Measurements from ENCODE around the gene FLT3LG.
"Not testable (repeated sequence)": the region's sequence is repeated elsewhere in the genome, so short reads cannot be mapped to it uniquely, and the experiment has no call there.

Gene FLT3LG

DNA sequence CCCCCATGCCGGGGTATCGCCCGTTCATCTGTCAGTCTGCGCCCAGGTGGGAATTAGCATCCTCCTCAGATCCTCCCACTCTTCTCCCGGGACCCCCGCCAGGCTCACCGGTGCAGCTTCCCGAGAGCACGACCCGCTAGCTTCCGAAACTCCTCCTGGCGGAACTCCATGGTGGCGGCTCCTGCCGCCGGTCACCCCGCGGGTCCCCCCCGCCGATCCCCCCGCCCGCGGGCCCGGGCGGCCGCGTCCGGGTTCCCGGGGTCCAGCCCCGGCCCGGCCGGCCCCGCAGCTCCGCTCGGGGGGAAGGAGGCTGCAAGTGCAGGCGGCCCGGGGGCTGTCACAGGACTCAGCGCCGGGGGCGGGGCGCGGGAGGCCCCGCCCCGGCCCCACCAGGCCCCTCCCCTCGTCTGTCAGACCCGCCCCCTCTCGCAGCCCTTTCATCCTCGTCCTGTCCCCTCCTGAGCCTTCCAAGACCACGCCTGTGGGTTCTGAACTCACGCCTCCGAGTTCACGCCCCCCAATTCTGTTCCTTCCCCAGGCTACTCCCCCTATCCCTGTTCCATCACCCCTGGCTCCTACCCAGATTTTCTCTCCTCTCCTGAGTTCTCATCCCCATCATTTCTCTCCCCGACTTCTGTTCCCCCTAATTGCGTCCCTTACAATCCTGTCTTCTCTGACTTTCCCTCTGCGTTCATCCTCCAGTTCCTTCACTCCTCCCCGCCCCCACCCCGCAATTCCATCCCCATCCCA lies 32.6 kb upstream of the FLT3LG start, which contains the start of gene SLC17A7:
TSS of gene SLC17A7 (minus strand) at position 318 of the 750 bp plus-strand sequence. CDS start at position 170, 148 bp downstream.
- DNase-seq = no peak

DNA sequence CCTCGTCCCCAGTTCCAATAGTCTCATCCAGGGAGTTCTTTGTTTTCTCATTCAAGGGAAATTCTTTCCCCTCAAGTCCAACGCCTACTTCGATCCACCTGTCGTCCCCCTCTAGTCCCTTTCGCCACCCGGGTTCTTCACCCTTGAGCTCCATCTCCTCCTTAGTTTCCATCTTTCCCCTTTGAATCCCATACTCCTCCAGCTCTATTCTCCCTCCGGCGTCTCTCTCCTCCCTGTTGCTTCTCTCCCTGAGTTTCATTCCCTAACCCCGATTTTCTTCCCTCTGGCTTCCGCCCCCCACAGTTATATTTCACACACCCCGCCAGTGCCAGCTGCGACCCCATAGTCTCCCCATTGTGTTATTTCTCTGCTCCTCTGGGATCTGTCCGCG lies 32.1 kb upstream of the FLT3LG start:
- no peak for DNase-seq

DNA sequence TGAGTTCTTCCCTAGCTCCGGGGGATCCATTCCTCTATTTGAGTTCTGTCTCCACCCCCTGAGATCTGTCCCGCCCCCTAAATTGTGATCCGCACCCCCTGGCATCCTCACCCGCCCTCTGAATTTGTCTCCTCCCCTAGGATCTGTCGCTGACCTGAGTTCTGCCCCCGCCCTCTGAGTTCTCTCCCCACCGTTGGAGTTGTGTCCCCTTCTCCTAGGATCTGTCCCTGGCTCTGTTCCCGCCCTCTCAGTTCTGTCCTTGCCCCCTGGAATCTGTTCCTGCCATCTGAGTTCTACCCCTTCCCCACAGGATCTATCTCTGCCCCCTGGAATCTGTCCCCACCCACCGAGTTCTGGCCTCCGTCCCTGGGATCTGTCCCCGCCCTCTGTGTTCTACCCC lies 31.7 kb upstream of the FLT3LG start:
- no peak for DNase-seq

DNA sequence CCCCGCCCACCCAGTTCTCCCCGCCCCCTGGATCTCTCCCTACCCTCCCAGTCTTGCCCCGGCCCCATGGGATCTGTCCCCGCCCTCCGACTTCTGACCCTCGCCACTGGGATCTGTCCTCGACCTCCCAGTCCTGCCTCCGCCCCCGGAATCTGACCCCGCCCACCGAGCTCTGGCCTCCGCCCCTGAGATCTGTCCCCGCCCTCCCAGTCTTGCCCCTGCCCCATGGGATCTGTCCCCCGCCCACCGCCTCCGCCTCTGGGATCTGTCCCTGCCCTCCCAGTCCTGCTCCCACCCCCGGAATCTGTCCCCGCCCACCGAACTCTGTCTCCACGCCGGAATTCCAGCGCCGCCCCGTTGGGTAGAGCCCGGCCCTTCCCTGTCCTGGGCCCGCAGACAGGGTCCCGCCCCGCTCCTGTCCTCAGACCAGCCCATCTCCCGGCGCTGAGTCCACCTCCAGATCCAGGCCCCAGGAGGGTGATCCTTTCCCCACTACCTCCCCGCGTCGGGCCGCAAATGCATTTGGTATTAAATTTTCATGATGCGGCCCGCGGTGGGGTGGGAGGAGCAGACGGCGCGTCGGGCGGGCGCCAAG lies 31.1 kb upstream of the FLT3LG start:
- peak; percentile 9 for DNase-seq

DNA sequence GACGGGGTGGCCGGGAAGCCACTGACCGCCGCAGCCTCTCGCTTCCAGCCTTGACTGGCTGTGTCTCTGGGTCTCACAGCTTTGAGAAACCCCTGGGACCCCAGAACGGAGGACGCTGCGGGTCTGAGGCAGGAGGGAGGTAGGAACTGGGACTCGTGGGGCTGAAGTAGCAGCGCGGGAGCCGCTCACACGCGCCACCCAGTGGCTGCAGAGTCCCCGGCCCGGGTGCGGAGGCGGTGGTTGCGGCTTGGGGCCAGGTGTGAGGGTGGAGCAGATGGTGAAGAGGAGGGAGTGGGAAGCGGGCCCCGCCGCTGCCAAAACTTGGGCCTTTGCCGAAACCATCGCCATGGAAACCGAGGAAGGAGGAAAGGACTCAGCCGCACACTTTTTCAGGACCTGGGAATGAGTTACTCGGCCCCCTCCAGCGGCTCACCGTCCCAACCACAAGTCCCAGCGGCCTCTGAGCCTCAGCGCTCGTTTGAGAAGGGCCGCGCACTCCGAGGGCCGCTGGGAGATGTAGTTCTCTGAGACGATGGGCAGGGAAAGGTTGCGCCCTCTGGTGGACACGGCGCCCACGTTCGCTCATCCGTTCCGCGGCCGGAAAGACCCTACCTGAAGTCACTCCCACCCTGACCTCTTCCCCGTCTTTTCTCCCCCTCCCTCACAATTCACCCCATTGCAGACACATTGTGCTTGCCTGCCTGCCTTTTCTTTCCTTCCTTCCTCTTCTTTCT lies 30.5 kb upstream of the FLT3LG start:
- DNase-seq = peak; percentile 80

DNA sequence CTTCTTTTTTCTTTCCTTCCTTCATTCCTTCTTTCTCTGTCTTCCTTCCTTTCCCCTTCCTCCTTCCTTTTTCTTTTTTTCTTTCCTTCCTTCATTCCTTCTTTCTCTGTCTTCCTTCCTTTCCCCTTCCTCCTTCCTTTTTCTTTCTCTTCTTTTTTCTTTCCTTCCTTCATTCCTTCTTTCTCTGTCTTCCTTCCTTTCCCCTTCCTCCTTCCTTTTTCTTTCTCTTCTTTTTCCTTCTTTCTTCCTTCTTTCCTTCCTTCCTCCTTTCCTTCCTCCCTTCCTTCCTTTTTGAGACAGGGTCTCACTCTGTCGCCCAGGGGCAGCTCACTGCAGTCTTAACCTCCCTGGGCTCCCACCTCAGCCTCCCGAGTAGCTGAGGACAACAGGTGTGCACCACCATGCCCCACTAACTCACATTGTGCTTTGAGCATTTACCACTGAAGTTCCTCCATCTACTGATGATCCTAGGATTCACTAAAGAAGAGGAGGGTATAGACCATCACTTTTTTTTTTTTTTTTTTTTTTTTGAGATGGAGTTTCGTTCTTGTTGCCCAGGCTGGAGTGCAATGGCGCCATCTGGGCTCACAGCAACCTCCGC lies 29.8 kb upstream of the FLT3LG start:
- DNase-seq = not testable (repeated sequence)

DNA sequence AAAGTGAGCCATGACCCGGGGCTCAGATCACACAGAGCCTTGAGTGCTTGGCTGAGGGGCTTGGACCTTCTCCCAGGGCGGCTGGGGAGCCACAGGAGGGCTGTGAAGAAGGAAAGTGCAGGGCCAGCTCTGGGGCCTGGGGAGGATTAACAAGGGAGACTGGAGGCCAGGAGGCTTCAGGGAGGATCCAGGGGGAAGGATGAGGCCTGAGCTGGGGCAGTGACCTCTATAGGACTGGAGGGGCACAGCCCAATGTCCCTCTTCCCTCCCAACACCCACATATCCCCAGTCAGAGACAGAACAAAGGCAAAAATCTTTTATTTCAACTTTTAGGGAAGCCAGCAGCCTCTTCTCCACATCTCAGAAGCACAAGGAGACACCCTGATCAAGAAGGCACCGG lies 28.0 kb upstream of the FLT3LG start:
- no peak for DNase-seq

DNA sequence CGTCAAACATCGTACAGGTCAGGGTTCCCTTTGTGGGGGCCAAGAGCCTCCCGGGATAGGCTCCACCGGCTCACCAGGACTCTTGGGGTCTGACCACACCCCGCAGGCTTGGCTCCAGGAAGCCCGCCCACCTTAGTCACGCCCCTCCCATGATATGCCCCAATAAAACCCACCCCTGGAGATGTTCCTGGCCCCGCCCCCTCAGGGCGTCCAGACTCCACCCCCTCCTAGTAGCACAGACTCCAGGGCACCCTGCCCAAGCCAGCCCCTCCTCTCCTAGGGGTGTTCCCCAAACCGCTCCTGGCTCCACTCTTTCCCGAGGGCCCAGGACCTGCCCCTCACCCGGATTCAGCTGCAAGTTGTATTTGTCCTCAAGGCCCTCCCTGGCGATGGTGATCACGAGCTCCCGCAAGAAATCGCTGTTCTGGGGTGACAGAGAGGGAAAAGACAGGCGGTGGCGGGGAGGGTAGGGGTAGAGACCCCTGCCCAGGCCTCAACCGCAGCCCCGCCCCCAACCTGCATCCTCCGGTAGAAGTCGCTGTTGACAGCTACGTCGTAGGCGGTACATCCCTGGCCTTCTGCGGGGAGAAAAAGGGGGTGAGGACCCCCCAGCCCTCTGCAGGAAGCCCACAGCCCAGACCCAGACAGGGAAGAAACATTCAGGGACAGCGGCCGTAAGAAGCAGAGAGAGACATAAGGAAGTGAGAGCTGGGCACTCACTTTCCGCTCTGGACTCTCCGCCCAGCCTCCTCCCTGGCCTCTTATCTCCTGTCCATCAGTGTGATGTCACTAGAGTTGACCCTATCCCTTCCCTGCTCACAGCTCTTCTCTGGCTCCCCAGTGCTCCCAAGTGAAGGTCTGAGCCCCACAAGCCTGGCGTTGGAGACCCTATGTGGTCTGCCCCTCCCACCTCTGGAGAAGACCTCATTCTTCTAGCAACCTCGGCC lies 26.3 kb upstream of the FLT3LG start:
- DNase-seq = no peak

DNA sequence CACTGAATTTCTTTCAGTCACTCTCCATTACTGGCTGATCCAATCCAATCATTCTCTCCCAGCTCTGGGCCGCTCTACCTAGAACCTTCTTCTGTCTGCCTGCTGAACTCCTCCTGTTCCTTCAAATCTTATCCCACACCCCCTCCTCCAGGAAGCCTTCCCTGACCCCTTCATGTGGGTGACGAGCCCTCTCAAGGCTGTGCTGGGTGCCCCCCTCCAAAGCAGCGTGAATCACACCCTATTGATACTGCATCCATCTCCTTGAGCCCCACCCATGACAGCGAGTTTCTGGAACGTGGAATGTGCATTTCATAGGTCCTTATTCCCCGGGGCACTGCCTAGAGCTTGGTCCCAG lies 25.6 kb upstream of the FLT3LG start:
- DNase-seq = no peak

DNA sequence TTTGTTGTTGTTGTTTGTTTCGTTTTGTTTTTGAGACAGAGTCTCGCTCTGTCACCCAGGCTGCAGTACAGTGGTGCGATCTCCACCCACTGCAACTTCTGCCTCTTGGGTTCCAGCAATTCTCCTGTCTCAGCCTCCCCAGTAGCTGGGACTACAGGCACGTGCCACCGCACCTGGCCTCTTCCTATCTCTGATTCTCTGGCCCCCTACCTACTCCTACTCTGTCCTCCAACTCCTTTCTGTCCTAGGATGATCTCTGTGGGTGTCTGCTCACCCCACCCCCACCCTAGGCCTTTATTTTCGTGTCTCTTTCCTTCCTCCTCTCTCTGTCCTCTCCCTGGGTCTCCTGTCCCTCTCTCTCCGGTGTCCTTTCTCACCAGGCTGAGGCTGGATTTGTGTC lies 23.6 kb upstream of the FLT3LG start:
- DNase-seq = no peak

DNA sequence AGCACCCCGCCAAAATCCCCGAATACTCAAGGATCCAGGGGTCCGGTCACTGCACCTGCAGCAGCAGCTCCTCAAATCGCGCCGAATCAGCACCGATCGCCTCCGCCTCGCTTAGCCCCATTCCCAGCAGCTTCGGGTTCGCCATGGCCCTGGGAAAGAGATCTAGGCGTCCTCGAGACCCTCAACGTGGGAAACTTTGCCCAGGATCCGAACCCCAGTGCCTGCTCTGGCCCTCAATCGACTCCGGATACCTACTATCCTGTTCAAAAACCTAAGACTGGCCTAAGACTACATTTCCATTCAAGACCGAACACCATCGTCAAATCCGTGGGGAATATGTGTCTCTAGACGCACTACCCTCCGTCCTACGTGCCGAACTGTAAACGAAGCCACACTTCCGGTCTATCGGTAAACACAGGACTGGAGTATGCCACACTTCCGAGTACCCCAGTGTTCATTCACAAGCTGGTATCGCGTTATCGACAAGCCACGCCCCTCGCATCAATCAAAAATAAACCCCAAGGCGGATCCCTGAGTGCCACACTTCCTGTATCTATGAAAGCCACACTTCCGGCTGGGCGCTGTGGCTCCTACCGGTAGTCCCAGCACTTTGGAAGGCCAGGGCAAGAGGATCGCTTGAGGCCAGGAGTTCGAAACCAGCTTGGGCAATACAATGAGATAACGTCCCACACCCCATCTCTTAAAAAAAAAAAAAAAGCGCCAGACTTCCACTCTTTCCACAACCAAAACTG lies 22.4 kb upstream of the FLT3LG start, which contains the start of gene PIH1D1:
TSS of gene PIH1D1 (minus strand) at position 385 of the 752 bp plus-strand sequence. CDS start at position 145, 240 bp downstream.
- DNase-seq = peak; percentile 99

DNA sequence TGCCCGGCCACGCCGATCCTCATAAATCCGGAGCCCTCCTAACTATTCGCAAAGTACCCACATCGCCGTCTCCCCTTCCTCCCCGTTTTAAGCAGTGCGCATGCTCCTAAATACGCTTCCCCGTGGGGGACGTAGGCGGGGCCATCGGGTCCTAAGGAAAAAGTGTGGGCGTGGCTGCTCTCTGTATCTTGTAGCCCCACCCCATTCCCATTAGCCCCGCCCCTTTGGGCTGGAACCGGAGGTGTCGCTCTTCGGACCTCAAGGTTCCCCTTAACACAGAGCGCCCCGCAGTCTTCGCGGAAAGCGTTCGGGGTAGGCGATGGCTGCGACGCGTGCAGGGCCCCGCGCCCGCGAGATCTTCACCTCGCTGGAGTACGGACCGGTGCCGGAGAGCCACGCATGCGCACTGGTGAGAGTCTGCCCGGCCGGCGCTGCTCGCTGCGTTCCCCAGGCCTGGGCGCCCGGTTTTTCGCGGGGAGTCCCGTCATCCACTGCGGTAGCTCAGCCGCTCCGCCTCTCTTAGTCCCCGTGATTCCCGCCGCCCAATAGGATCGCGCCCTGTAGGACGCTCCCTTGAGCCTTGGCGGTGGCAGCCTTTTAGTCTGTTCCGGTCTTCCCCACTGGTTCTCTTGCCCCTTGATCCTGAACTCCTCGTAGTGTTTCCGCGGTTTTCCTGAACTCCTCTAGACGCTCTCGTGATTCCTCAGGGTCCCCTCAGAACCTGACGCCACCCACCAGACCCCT lies 20.8 kb upstream of the FLT3LG start, which contains the start of gene ALDH16A1:
TSS of gene ALDH16A1 (plus strand) at position 213 of the 744 bp plus-strand sequence. CDS start at position 320, 107 bp downstream.
- peak; percentile 94 for DNase-seq

DNA sequence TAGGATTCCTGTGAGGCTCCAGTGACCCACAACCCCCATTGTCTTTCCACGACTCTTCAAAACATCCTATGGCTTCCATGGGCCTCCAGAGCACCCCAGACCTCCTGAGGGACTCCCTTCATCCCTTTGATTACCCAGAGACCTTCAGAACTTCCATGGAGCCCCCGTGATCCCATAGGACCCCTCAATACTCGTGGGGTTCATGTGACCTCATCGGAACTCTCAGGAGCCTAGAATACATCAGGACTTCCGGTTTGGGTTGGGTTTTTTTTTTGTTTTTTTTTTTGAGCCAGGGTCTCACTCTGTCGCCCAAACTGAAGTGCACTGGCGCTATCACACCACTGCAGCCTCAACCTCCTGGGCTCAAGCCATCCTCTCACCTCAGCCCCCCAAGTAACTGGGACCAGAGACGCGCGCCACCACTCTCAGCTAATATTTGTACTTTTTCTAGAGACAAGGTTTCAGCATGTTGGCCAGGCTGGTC lies 20.2 kb upstream of the FLT3LG start:
- DNase-seq = no peak

DNA sequence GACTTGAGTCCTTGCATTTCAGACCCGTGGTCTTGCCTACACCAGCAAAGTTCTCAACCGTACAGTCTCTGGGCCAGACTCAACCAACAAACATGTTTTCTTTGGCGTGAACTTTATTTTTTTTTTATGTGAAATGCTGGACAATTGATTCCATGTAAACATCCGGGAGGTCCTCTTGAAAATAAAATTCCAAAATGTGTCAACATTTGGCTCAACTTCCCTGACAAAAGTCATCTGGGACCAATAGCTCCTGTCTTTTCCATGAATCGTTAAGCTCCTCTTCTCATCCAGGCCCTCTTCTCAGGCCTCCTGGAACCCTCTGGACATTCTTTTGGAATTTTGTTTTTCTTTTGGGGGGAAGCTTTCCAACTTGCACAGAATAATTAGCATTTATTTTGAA lies 18.2 kb upstream of the FLT3LG start:
- no peak for DNase-seq

DNA sequence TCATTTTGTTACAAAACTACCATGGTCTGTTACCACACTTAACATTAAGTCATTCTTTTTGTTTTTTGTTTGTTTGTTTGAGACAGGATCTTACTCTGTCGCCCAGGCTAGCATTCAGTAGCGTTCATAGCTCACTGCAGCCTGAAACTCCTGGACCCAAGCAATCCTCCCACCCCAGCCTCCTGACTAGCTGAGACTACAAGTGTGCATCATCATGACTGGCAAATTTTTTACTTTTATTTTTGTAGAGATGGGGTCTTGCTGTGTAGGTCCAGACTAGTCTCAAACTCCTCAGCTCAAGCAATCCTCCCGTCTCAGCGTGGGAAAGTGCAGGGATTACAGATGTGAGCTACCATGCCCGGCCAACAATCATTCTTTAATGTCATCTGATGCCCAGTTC lies 17.7 kb upstream of the FLT3LG start:
- no peak for DNase-seq

DNA sequence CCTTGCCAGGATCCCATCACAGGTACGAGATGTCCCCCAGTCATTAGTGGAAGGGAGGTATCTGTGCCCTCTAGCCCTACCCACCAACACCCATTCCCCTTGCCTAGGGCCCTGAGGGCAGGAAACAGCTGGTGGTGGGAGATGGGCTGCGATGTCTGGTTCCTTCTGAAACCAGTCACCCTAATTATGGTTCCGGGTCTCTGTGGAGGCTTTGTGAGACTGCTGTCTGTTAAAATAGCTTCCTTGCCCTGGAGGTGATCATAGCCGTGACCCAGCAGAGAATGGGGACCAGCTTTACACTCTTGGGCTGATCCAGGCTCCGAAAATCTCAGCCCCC lies 15.5 kb upstream of the FLT3LG start:
- no peak for DNase-seq

DNA sequence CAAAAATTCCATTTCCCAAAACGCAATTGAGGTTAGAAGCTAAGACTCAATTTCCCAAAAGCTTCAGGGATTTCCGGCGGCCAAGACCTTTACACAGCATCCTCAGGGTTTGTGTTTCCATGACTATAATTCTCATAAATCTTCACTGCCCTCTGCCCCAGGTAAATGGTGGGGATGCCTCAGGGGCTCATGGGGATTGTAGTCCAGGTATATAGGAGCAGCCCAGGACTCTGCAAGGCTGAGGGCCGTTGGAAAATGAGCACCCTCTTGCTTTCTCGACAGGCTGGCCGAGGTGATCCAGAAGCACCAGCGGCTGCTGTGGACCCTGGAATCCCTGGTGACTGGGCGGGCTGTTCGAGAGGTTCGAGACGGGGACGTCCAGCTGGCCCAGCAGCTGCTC lies 14.6 kb upstream of the FLT3LG start:
- DNase-seq = no peak

DNA sequence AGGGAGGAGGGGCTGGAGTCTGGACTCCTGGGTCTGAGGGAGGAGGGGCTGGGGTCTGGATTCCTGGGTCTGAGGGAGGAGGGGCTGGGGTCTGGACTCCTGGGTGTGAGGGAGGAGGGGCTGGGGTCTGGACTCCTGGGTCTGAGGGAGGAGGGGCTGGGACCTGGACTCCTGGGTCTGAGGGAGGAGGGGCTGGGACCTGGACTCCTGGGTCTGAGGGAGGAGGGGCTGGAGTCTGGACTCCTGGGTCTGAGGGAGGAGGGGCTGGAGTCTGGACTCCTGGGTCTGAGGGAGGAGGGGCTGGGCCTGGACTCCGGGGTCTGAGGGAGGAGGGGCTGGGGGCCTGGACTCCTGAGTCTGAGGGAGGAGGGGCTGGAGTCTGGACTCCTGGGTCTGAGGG lies 12.9 kb upstream of the FLT3LG start:
- not testable (repeated sequence) for DNase-seq

DNA sequence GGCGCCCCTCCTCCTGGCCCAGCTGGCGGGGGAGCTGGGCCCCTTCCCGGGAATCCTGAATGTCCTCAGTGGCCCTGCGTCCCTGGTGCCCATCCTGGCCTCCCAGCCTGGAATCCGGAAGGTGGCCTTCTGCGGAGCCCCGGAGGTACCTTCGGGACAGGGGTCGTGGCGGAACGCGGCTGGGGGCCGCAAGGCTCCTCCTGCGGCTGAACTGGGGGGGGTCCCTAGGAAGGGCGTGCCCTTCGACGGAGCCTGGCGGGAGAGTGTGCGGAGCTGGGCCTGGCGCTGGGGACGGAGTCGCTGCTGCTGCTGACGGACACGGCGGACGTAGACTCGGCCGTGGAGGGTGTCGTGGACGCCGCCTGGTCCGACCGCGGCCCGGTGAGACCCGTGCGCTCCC lies 12.4 kb upstream of the FLT3LG start:
- DNase-seq = no peak

DNA sequence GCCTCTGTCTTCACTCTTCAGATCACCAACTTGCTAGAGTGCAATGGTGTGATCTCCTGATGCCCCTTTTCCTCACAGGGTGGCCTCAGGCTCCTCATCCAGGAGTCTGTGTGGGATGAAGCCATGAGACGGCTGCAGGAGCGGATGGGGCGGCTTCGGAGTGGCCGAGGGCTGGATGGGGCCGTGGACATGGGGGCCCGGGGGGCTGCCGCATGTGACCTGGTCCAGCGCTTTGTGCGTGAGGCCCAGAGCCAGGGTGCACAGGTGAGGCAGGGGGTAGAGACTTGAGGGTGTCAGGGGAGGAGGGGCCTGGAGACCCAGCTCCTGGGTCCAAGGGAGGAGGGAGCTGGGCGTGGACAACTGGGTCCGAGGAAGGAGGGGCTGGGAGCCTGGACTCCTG lies 11.5 kb upstream of the FLT3LG start:
- DNase-seq = no peak

All from GF-D8 (cell line).